Tibial artery (tissue), 4 donors: ENCODE measurements around the gene UTP20.

ENCODE experiments used
- DNase-seq, 2 donors: peaks; one replicate each; pipeline ENCODE4 v3.0.0-alpha.2; 2019
- H3K27ac ChIP-seq, 2 donors: fragments of 200-600 bp; sonication (generic) in 1 of 2; 1 replicate in 1 of 2; 2 replicates in 1 of 2; pipeline ENCODE4 v1.5.1; 2018 to 2019; ENCODE audit warnings: mild to moderate bottlenecking in 1 of 2
- H3K27me3 ChIP-seq, 2 donors: fragments of 200-600 bp; sonication (generic) in 1 of 2; one replicate each; pipeline versions ENCODE4 v1.5.1 to v1.6.0; 2016 to 2019
- H3K36me3 ChIP-seq, 3 donors: fragments of 200-600 bp; sonication (generic) in 2 of 3; one replicate each; pipeline ENCODE4 v1.5.1; 2016 to 2019; ENCODE audit warnings: mild to moderate bottlenecking in 2 of 3
- H3K4me1 ChIP-seq, 4 donors: fragments of 200-600 bp; sonication (generic) in 2 of 4; 1 replicate in 3 of 4; 2 replicates in 1 of 4; pipeline ENCODE4 v1.5.1; 2016 to 2019
- H3K4me3 ChIP-seq, 2 donors: fragments of 200-600 bp; sonication (generic) in 1 of 2; 1 replicate in 1 of 2; 2 replicates in 1 of 2; pipeline ENCODE4 v1.5.1; 2018 to 2019; ENCODE audit warnings: mild to moderate bottlenecking in 2 of 2
- H3K9me3 ChIP-seq, 3 donors: fragments of 200-600 bp; sonication (generic) in 1 of 3; one replicate each; pipeline ENCODE4 v1.5.1; 2016 to 2019
- intact Hi-C: fragments of 100-400 bp; cut with DNase I; formaldehyde crosslinking; loops from one replicate; pipeline ENCODE4 v1.15.0; 2023; ENCODE audit warnings: low total_unique reads
- TF ChIP-seq, protein P1 (sequence below), 2 experiments: fragments of 200-600 bp in 1 of 2; fragments of 450-650 bp in 1 of 2; IDR thresholded peaks; one replicate each; pipeline ENCODE4 v1.5.1; 2017 to 2019; ENCODE audit warnings: antibody characterized with exemption in 2 of 2, mild to moderate bottlenecking in 1 of 2, moderate library complexity in 1 of 2

Gene UTP20

DNA sequence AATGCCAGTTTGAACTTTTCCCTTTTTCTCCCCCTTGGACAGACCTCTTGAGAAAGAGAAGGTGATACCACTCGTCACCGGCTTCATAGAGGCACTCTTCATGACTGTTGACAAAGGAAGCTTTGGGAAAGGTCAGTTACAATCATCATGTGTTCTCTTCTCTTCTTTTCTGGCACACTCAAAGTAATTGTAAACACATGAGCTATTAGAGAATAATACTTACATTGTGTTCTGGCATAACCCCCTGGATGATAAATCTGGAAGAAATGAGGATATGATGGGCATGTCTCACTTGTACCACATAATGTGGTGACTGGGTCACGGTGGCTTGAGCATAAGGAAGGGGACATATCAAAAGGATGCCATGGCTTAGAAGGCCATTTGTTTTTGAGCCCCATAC, 20.0 kb downstream of the UTP20 start:
- H3K4me3 ChIP-seq, result no peak overlapping the region
- H3K36me3 ChIP-seq, result peaks cover 56 to 75% (median 72%) of the 10 kb centered on the region in 3 donors
- H3K27me3 ChIP-seq, result no peaks in the 10 kb centered on the region
- intact Hi-C loops, result no loop called here
- no peak overlapping the region for H3K27ac ChIP-seq
- H3K4me1 ChIP-seq, result no peaks in the 10 kb centered on the region
- no peaks in the 10 kb centered on the region for H3K9me3 ChIP-seq
- DNase-seq, result no peak
- TF ChIP-seq, protein P1, sequence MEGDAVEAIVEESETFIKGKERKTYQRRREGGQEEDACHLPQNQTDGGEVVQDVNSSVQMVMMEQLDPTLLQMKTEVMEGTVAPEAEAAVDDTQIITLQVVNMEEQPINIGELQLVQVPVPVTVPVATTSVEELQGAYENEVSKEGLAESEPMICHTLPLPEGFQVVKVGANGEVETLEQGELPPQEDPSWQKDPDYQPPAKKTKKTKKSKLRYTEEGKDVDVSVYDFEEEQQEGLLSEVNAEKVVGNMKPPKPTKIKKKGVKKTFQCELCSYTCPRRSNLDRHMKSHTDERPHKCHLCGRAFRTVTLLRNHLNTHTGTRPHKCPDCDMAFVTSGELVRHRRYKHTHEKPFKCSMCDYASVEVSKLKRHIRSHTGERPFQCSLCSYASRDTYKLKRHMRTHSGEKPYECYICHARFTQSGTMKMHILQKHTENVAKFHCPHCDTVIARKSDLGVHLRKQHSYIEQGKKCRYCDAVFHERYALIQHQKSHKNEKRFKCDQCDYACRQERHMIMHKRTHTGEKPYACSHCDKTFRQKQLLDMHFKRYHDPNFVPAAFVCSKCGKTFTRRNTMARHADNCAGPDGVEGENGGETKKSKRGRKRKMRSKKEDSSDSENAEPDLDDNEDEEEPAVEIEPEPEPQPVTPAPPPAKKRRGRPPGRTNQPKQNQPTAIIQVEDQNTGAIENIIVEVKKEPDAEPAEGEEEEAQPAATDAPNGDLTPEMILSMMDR (IDR thresholded peaks at IDR 0.05), result no peak

DNA sequence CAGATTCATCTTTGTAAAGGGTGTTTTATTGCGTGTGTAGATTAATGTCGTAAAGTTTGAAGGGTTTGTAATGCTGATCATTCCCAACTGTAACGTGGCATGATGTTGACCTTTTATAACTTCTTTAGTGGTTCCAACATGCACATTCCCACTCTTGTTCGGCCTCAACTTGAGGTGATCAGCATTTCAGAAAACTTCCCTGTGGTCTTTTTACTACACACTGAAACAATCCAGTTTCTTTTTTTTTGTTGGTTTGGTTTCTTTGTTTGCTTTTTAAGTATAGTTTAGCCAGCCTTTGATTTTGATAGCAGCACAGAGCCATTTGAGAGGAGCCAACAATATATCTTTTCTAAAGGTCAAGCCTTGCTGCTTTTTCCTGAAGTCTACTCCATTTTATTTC, 22.8 kb downstream of the UTP20 start:
- no peak overlapping the region for H3K27ac ChIP-seq
- no peaks in the 10 kb centered on the region for H3K9me3 ChIP-seq
- no peak for DNase-seq
- no peaks in the 10 kb centered on the region for H3K27me3 ChIP-seq
- TF ChIP-seq, protein P1 (IDR thresholded peaks at IDR 0.05), result no peak
- peaks cover 63 to 76% (median 76%) of the 10 kb centered on the region in 3 donors for H3K36me3 ChIP-seq
- no peaks in the 10 kb centered on the region for H3K4me1 ChIP-seq
- no peak overlapping the region for H3K4me3 ChIP-seq
- intact Hi-C loops, result no loop called here

DNA sequence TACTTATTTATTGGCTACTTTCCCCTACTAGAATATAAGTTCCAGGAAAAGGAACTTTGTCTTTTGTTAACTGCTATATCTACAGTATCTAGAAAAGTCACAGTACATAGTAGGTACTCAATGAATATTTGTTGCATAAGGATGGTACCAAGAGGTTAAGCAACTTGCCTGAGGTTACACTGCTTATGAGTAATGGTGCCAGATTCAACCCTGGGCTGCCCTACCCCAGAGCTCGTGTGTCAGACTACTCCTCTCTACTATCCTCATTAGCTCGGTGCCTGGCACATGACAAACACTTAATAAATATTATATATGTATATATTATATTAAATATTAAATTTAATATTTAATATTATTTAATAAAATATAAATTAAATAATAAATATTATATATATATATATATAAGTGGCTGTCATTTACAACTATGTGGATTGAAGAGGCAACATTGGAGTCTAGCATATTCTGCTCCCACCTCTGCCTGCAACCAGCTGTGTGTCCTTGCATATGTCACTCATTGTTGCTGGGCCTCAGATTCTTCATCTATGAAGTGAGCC, 25.4 kb downstream of the UTP20 start:
- TF ChIP-seq, protein P1 (IDR thresholded peaks at IDR 0.05), result no peak
- Histone ChIP-seq H3K4me3 (no peak overlapping the region), H3K27me3 (no peaks in the 10 kb centered on the region), H3K9me3 (no peaks in the 10 kb centered on the region), H3K27ac (no peak overlapping the region), H3K36me3 (peaks cover 76 to 90% (median 84%) of the 10 kb centered on the region in 3 donors), H3K4me1 (no peaks in the 10 kb centered on the region)
- intact Hi-C loops, result no loop called here
- DNase-seq, result no peak

DNA sequence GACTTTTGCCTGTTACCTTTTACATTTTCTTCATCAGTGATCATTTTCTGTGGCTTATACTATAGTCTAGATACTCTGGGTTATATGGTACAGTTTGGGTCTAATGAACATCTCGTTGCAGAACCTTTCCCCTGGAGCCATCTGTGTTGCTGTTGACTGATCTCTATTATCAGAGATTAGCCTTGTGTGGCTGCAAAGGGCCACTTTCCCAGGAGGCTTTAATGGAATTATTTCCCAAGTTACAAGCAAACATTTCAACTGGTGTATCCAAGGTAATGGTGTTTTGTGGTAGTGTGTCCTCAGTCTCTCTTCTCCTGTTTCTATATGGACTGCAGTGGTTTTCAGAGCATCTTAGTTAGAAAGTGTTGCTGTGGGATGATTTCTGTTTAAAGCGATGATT, 25.9 kb downstream of the UTP20 start:
- no peak overlapping the region for H3K4me3 ChIP-seq
- no peaks in the 10 kb centered on the region for H3K9me3 ChIP-seq
- intact Hi-C loops, result no loop called here
- peaks cover 72 to 90% (median 82%) of the 10 kb centered on the region in 3 donors for H3K36me3 ChIP-seq
- no peak overlapping the region for H3K27ac ChIP-seq
- TF ChIP-seq, protein P1 (IDR thresholded peaks at IDR 0.05), result no peak
- no peaks in the 10 kb centered on the region for H3K4me1 ChIP-seq
- DNase-seq, result no peak
- no peaks in the 10 kb centered on the region for H3K27me3 ChIP-seq

DNA sequence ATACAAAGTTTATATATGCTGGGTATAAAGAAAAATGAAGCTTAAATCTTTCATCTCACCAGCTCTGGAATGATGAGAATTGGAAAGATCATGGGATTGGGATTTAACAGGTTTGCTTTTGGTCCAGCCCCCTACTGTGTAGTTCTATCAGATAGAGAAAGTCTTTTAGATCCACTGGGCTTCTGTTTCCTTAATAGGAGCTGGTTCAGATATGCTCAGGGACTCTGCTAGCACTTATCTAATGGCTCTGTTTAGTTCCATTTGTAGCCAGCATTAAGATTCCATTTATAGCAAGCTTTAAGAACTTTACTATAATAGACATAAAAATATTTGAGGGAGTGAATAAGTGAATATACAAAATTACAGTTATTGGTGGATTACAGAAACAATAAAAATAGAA, 42.6 kb downstream of the UTP20 start:
- DNase-seq, result no peak
- H3K36me3 ChIP-seq, result peaks cover 40 to 62% (median 46%) of the 10 kb centered on the region in 3 donors
- TF ChIP-seq, protein P1 (IDR thresholded peaks at IDR 0.05), result no peak
- H3K27ac ChIP-seq, result no peak overlapping the region
- H3K4me3 ChIP-seq, result no peak overlapping the region
- intact Hi-C loops, result loop anchor here (5.0 kb wide), 1 partner anchor 495 kb away; no protein-coding TSS in a partner anchor
- H3K4me1 ChIP-seq, result no peaks in the 10 kb centered on the region
- H3K9me3 ChIP-seq, result no peaks in the 10 kb centered on the region
- no peaks in the 10 kb centered on the region for H3K27me3 ChIP-seq

DNA sequence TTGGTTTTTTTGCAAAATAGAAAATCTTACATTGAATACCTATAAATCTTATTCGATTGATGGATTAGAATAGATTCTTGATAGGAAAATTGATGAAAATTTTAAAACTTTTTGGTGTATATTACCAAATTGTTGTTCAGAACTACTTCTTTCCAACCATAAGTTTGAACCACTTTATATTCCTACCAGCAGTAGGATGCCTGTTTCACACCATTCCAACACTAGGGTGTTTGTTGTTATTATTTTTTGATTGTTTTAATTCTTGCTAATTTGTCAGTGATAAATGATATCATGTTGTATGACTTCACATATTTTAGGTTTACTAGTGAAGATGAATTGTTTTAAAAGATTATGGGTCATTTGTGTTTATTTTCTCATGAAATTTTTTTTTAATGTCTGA, 43.4 kb downstream of the UTP20 start:
- Histone ChIP-seq H3K27me3 (no peaks in the 10 kb centered on the region), H3K4me3 (no peak overlapping the region), H3K9me3 (no peaks in the 10 kb centered on the region), H3K27ac (no peak overlapping the region), H3K36me3 (peaks cover 40 to 62% (median 48%) of the 10 kb centered on the region in 3 donors), H3K4me1 (no peaks in the 10 kb centered on the region)
- DNase-seq, result no peak
- intact Hi-C loops, result loop anchor here (5.0 kb wide), 1 partner anchor 496 kb away; no protein-coding TSS in a partner anchor
- TF ChIP-seq, protein P1 (IDR thresholded peaks at IDR 0.05), result no peak
